Mesothelial cell of epicardium (in vitro differentiated cells): ENCODE measurements around the gene HIP1R. TPM values are rescaled to one million over a fixed set of nuclear protein-coding genes. Genes with fewer than 3 reads are reported as not detected.

Experiments used
- DNase-seq, 2 experiments: peaks; one replicate each; pipeline ENCODE4 v3.0.0; 2021; ENCODE audit warnings: low spot score in 2 of 2; ENCODE audit not compliant: unreplicated experiment in 2 of 2
- H3K27ac Mint-ChIP-seq: 2 replicates; pipeline ENCODE4 v1.8.0; 2021; ENCODE audit warnings: mixed read lengths
- H3K27me3 Mint-ChIP-seq: 2 replicates; pipeline ENCODE4 v1.8.0; 2021; ENCODE audit warnings: low read depth, mixed read lengths
- H3K36me3 Mint-ChIP-seq: 2 replicates; pipeline ENCODE4 v1.8.0; 2021; ENCODE audit warnings: mixed read lengths
- H3K4me1 Mint-ChIP-seq: 2 replicates; pipeline ENCODE4 v1.8.0; 2021; ENCODE audit warnings: mixed read lengths
- H3K4me3 Mint-ChIP-seq: 2 replicates; pipeline ENCODE4 v1.8.0; 2021; ENCODE audit warnings: mild to moderate bottlenecking, moderate library complexity, mixed read lengths
- H3K9me3 Mint-ChIP-seq: 2 replicates; pipeline ENCODE4 v1.8.0; 2021; ENCODE audit warnings: mixed read lengths
- total RNA-seq: library from RNA; stranded (reverse); gene quantifications from 3 replicates; pipeline ENCODE4 v1.2.1, GENCODE V29; 2021
- TF ChIP-seq, protein P1 (sequence below): fragments of 200-600 bp; sonication (generic); IDR thresholded peaks from one replicate; pipeline ENCODE4 v1.5.0; 2021; ENCODE audit warnings: antibody characterized with exemption; ENCODE audit not compliant: unreplicated experiment

HIP1R gene
- total RNA-seq, 1 donor from 2014 or later = 40.9 TPM

GRCh38 chr12:122865268-122866231 lies 30.3 kb downstream of the HIP1R start:
- DNase-seq = no peak
- no peaks in the 10 kb centered on the region for H3K27me3 Mint-ChIP-seq
- H3K9me3 Mint-ChIP-seq = no peaks in the 10 kb centered on the region
- H3K4me3 Mint-ChIP-seq = no peak overlapping the region
- H3K27ac Mint-ChIP-seq = no peak overlapping the region
- TF ChIP-seq, protein P1, sequence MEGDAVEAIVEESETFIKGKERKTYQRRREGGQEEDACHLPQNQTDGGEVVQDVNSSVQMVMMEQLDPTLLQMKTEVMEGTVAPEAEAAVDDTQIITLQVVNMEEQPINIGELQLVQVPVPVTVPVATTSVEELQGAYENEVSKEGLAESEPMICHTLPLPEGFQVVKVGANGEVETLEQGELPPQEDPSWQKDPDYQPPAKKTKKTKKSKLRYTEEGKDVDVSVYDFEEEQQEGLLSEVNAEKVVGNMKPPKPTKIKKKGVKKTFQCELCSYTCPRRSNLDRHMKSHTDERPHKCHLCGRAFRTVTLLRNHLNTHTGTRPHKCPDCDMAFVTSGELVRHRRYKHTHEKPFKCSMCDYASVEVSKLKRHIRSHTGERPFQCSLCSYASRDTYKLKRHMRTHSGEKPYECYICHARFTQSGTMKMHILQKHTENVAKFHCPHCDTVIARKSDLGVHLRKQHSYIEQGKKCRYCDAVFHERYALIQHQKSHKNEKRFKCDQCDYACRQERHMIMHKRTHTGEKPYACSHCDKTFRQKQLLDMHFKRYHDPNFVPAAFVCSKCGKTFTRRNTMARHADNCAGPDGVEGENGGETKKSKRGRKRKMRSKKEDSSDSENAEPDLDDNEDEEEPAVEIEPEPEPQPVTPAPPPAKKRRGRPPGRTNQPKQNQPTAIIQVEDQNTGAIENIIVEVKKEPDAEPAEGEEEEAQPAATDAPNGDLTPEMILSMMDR = peak; percentile 26
- peaks cover 13% of the 10 kb centered on the region for H3K36me3 Mint-ChIP-seq
- peaks cover 4% of the 10 kb centered on the region for H3K4me1 Mint-ChIP-seq

DNA sequence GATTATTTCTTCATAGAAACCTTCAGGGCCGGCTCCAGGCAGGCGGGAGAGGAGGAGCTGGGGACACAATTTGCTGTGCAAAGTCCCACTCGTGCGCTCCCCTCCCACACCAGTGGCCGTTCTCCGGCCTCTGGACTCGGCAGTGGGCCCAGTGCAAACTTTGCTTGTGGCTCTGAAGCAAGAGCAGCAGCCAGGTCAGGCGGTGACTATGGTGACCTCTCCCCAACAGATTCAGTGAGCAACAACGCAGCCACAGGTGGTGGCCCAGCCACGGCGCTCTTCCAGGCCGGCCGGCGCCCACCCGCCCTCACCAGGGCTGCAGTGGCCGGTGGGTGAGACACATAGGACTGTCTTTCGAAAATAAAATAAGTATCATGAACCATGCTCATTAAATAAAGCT lies 31.1 kb downstream of the HIP1R start:
- Mint-ChIP-seq H3K27ac (no peak overlapping the region), H3K27me3 (no peaks in the 10 kb centered on the region), H3K4me1 (peaks cover 12% of the 10 kb centered on the region), H3K36me3 (peaks cover 16% of the 10 kb centered on the region), H3K4me3 (no peak overlapping the region), H3K9me3 (no peaks in the 10 kb centered on the region)
- TF ChIP-seq, protein P1 = no peak
- no peak for DNase-seq

GRCh38 chr12:122866950-122867607 lies 31.8 kb downstream of the HIP1R start:
- Mint-ChIP-seq H3K4me1 (peaks cover 19% of the 10 kb centered on the region), H3K4me3 (no peak overlapping the region), H3K9me3 (no peaks in the 10 kb centered on the region), H3K27me3 (no peaks in the 10 kb centered on the region), H3K36me3 (peaks cover 16% of the 10 kb centered on the region), H3K27ac (no peak overlapping the region)
- DNase-seq = no peak
- TF ChIP-seq, protein P1 = no peak

GRCh38 chr12:122867691-122868461 lies 32.6 kb downstream of the HIP1R start:
- DNase-seq = no peak
- Mint-ChIP-seq H3K27ac (no peak overlapping the region), H3K4me3 (no peak overlapping the region), H3K4me1 (peaks cover 26% of the 10 kb centered on the region), H3K27me3 (no peaks in the 10 kb centered on the region), H3K36me3 (peaks cover 16% of the 10 kb centered on the region), H3K9me3 (no peaks in the 10 kb centered on the region)
- TF ChIP-seq, protein P1 = no peak

- TF ChIP-seq, protein P1 = no peak
- Mint-ChIP-seq H3K4me3 (no peak overlapping the region), H3K36me3 (peaks cover 16% of the 10 kb centered on the region), H3K27me3 (no peaks in the 10 kb centered on the region), H3K27ac (no peak overlapping the region), H3K9me3 (no peaks in the 10 kb centered on the region), H3K4me1 (peaks cover 29% of the 10 kb centered on the region)
- no peak for DNase-seq
Observed at GRCh38 chr12:122868471-122869177, 33.4 kb downstream of the HIP1R start.
